Neural crest cell (in vitro differentiated cells): ENCODE results near the gene SND1. TPM values are rescaled to one million over a fixed set of nuclear protein-coding genes. Genes with fewer than 3 reads are reported as not detected.

ENCODE experiments used
- DNase-seq: peaks from one replicate; pipeline ENCODE4 v3.0.0; 2021; ENCODE audit warnings: low read depth, mixed read lengths, low spot score
- H3K27ac Mint-ChIP-seq: one replicate; pipeline ENCODE4 v1.8.0; 2021; ENCODE audit warnings: mild to moderate bottlenecking, mixed read lengths; ENCODE audit not compliant: unreplicated experiment
- H3K27me3 Mint-ChIP-seq: 2 replicates; pipeline ENCODE4 v1.8.0; 2021; ENCODE audit warnings: low read depth, mild to moderate bottlenecking, mixed read lengths
- H3K36me3 Mint-ChIP-seq: 2 replicates; pipeline ENCODE4 v1.8.0; 2021; ENCODE audit warnings: low read depth, mild to moderate bottlenecking, mixed read lengths
- H3K4me1 Mint-ChIP-seq: 2 replicates; pipeline ENCODE4 v1.8.0; 2021; ENCODE audit warnings: mixed read lengths
- H3K4me3 Mint-ChIP-seq: one replicate; pipeline ENCODE4 v1.8.0; 2021; ENCODE audit warnings: mild to moderate bottlenecking, mixed read lengths
- H3K9me3 Mint-ChIP-seq: 2 replicates; pipeline ENCODE4 v1.8.0; 2021; ENCODE audit warnings: mixed read lengths
- total RNA-seq: library from RNA; stranded (reverse); gene quantifications from 2 replicates; pipeline ENCODE4 v1.2.1, GENCODE V29; 2021
- TF ChIP-seq, protein P1 (sequence below): fragments of 200-600 bp; sonication (generic); conservative IDR thresholded peaks from 2 replicates; pipeline ENCODE4 v1.5.0; 2021; ENCODE audit warnings: antibody characterized with exemption, mild to moderate bottlenecking

SND1 gene
- total RNA-seq, 1 donor from 2014 or later: 184 TPM

DNA sequence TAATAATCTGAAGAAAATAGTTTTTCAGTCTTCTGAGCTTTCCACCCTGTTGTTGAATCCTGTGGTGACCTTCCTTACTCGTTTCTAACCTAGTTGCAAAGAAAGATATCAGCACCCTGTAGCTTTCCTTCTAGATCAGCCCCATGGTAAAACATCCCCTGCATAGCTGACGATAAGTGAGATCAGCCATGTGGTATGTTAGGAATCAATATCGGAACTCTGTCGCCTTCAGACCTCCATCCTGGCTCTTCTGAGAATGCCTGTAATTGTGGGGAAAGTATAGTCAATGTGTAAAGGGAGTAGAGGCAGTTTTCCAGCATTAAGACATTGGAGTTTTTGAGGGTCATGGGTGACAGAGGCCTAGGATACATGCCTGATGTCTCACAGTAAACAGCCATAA, 227.4 kb downstream of the SND1 start:
- DNase-seq: no peak
- Mint-ChIP-seq H3K4me3 (no peak overlapping the region), H3K27me3 (no peaks in the 10 kb centered on the region), H3K36me3 (no peaks in the 10 kb centered on the region), H3K27ac (no peak overlapping the region), H3K9me3 (no peaks in the 10 kb centered on the region), H3K4me1 (peaks cover 3% of the 10 kb centered on the region)
- TF ChIP-seq, protein P1, sequence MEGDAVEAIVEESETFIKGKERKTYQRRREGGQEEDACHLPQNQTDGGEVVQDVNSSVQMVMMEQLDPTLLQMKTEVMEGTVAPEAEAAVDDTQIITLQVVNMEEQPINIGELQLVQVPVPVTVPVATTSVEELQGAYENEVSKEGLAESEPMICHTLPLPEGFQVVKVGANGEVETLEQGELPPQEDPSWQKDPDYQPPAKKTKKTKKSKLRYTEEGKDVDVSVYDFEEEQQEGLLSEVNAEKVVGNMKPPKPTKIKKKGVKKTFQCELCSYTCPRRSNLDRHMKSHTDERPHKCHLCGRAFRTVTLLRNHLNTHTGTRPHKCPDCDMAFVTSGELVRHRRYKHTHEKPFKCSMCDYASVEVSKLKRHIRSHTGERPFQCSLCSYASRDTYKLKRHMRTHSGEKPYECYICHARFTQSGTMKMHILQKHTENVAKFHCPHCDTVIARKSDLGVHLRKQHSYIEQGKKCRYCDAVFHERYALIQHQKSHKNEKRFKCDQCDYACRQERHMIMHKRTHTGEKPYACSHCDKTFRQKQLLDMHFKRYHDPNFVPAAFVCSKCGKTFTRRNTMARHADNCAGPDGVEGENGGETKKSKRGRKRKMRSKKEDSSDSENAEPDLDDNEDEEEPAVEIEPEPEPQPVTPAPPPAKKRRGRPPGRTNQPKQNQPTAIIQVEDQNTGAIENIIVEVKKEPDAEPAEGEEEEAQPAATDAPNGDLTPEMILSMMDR: no peak

DNA sequence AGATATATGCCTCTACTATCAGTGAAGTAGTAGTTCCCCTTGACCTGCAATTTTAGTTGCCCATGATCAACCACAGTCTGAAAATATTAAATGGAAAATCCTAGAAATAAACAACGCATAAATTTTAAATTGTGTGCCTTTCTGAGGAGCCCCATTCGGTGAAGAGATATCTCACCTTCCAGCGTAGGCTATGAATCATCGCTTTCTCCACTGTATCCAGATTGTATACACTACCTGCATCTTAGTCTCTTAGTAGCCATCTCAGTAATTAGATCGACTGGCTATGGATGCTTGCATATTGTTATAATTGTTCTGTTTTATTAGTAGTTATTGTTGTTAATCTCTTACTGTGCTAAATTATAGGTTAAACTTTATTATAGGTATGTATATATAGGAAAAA, 227.9 kb downstream of the SND1 start:
- Mint-ChIP-seq H3K27ac (no peak overlapping the region), H3K9me3 (no peaks in the 10 kb centered on the region), H3K4me1 (peaks cover 3% of the 10 kb centered on the region), H3K27me3 (no peaks in the 10 kb centered on the region), H3K4me3 (no peak overlapping the region), H3K36me3 (no peaks in the 10 kb centered on the region)
- DNase-seq: no peak
- TF ChIP-seq, protein P1: no peak

DNA sequence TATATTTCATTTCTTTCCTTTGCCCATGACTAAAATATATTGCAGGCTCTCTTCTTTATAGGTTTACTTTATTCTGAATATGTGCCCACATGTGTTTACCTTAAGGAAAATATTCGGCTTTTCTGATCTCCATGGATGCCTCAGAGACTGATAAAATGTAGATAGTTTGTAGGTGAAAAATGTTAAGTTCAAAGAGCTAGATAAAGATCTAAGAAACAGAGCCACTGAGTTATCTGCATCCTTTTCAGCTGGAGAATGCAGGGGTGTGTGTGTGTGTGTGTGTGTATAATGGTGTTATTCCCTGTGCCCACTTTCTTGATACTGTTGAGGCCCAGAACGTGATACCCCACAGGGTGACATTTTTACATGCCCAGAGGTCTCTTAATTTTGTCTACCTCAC, 228.5 kb downstream of the SND1 start:
- H3K27ac Mint-ChIP-seq: no peak overlapping the region
- H3K27me3 Mint-ChIP-seq: no peaks in the 10 kb centered on the region
- no peaks in the 10 kb centered on the region for H3K36me3 Mint-ChIP-seq
- H3K4me3 Mint-ChIP-seq: no peak overlapping the region
- DNase-seq: no peak
- no peaks in the 10 kb centered on the region for H3K9me3 Mint-ChIP-seq
- H3K4me1 Mint-ChIP-seq: peaks cover 6% of the 10 kb centered on the region
- TF ChIP-seq, protein P1: no peak

DNA sequence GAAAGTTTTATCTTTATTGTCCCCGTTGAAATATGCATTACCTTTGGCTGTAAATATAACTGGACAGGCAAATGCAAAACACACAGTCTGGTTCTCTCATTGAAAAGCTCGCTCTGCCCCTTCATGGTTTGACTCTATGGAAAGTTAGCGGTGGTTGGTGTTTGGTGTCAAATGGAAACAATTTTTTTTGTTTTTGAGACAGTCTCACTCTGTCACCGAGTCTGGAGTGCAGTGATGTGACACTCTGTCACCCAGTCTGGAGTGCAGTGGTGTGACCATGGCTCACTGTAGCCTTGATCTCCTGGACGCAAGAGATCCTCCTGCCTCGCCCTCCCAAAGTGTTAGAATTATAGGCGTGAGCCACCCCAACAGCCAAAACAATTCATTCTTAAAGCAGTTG, 229.6 kb downstream of the SND1 start:
- no peaks in the 10 kb centered on the region for H3K27me3 Mint-ChIP-seq
- no peak overlapping the region for H3K27ac Mint-ChIP-seq
- H3K4me1 Mint-ChIP-seq: peaks cover 16% of the 10 kb centered on the region
- DNase-seq: no peak
- no peak overlapping the region for H3K4me3 Mint-ChIP-seq
- TF ChIP-seq, protein P1: no peak
- H3K36me3 Mint-ChIP-seq: no peaks in the 10 kb centered on the region
- no peaks in the 10 kb centered on the region for H3K9me3 Mint-ChIP-seq

DNA sequence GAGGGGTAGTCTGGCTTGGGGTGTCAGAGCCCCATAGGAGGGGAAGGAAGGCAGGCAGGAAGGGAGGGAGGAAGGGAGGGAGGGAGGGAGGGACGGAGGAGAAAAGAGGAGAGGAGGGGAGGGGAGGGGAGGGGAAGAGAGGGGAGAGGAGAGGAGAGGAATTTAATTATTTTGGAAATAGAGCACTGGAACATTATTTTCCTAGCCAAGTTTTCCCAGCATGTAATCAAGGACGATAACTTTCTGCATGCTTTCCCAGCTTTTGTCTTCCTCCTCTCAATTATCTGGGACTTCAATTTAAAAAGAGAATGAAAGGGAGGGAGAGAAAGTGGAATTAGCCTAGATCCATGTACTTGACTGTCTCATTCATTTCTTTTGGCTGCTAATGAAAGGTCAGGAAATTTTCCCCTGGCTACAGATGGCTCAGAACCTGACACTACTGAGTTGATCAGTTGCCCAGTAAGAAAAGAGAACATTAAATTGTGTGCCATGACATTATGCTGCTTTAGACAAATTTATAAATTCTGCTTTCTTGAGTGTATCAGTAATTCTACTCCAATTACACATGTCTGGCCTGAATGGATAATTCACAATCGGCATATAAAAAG, 230.4 kb downstream of the SND1 start:
- H3K4me1 Mint-ChIP-seq: peaks cover 24% of the 10 kb centered on the region

More for the DNA sequence above, 230.4 kb downstream of the SND1 start:
- Mint-ChIP-seq H3K4me3 (no peak overlapping the region), H3K27ac (no peak overlapping the region), H3K9me3 (no peaks in the 10 kb centered on the region), H3K36me3 (no peaks in the 10 kb centered on the region), H3K27me3 (no peaks in the 10 kb centered on the region)
- TF ChIP-seq, protein P1: no peak
- no peak for DNase-seq
